NCI-H446 treated with DMSO at 0.1 percent for 48 hours (cell line): ENCODE results near the gene GATA6.
"Not testable (repeated sequence)": the region's sequence is repeated elsewhere in the genome, so short reads cannot be mapped to it uniquely, and the experiment has no call there.

Experiments used
- DNase-seq: peaks from one replicate; lab custom pipeline; 2025; lab: John Stamatoyannopoulos, UW

The GATA6 gene

GRCh38 chr18:22204996-22205395 is 35.6 kb downstream of the GATA6 start:
- no peak for DNase-seq

GRCh38 chr18:22207021-22207758 is 37.8 kb downstream of the GATA6 start:
- no peak for DNase-seq

- DNase-seq: no peak
These were observed 40.9 kb downstream of the GATA6 start for GRCh38 chr18:22210311-22210754.

DNA sequence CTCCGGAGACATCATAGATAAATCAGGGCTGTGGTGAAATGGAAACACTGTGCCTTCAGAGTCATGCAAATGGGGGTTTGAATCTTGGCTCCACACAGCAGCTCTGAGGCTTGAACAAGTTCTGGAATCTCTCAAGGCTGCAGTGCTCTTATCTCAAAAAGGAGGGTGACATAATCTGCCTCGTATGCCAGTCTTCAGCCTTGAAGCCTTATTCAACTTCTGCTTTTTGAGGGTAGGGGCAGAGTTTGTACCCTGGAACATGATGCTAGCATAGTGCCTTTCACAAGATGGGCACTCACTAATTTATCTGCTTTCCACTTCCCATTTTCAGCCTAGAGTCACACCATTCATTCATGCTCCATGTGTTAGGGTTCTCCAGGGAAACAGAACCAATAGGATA is 42.3 kb downstream of the GATA6 start:
- no peak for DNase-seq

- DNase-seq: no peak
These were observed 44.1 kb downstream of the GATA6 start for GRCh38 chr18:22213333-22213973.

DNA sequence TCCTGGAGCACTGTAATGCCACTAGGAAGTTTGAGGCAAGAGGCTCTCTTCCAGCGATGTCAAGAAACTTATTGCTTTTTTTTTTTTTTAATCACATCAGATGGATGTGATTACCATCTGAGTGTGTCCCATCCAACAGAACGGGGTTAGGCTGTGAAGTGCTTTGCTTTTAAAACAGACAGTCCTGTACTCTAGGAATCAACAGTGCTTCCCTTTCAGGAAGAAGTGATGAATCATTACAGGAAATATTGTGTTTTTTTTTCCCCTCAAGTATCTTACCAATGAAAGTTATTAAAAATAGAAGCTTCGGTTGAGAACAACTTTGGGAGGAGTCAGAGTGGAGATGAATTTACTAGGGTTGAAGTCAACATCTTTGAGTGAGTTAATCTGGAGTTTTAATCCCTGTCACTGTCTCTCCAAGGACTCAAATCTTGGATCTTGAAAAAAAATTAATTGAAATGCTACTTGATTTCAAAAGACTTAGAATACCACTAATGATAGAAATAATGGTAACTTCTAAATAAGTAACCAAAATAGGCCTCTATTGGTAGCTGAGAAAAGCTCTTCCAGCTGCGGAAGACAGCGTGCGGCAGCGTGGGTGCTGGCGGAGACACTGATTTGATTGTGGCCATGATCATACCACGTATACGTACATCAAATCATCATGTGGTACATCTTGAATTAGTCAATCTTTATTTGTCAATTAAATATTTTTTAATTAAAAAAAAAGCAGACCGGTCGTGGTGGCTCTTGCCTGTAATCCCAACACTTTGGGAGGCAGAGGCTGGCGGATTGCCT is 45.5 kb downstream of the GATA6 start:
- no peak for DNase-seq

- DNase-seq: no peak
These were observed 49.4 kb downstream of the GATA6 start for GRCh38 chr18:22218835-22219234.

DNA sequence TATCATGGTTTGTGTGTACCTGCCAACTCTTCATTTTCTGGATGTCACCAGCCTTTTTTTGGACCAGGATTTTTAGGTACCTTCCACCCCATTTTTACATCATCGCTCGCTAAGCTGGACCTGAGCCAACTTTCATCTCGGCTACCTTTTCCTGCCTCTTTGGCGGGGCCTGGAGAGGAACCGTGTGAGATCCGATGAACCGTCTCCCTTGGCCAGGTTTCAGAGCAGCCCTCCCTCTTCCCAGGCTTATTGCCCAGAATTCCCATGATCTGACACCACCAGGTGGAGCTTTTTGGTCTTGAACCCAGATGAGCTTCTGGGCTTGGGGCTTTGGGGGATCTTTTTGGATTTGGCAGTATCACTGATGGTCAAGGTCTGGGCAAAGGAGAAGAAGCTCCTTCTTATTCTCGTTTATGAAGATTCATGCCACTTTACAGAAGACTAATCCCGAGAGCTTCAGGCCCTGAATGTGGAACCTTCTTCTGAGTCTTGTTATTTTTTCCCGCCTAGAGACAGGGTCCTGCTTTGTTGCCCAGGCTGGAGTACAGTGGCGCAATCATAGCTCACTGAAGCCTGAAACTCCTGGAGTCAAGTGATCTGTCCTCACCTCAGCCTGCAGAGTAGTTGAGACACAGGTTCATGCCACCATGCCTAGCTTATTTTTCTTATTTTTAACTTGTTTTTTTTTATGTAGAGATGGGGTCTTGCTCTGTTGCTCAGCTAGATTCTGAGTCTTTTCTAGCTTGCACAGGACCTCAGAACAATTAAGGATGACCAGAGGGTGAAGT is 50.4 kb downstream of the GATA6 start:
- no peak for DNase-seq

- DNase-seq: not testable (repeated sequence)
These were observed 51.2 kb downstream of the GATA6 start for GRCh38 chr18:22220585-22220984.

DNA sequence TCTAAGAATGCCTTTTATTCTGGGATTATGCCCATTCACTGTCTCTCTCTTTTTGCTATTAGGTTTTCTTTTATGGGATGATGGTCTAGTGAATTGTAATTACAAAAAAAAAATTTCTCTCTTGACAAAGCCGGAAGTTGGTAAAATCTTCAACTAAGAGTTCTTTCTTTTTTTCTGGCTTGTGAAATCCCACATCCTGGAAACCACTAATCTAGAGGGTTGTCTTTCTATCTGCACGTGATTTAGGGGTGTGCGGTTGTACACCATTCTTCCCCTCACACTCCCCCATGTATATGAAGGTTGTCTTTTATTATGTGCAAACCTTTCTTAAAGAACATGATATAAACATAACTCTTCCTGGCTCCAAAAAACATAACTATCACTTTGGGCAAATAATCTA is 52.0 kb downstream of the GATA6 start:
- DNase-seq: no peak

- no peak for DNase-seq
These were observed 54.0 kb downstream of the GATA6 start for GRCh38 chr18:22223254-22223964.

- DNase-seq: no peak
These were observed 54.6 kb downstream of the GATA6 start for GRCh38 chr18:22223965-22224322.

GRCh38 chr18:22224339-22224738 is 55.0 kb downstream of the GATA6 start:
- DNase-seq: no peak

DNA sequence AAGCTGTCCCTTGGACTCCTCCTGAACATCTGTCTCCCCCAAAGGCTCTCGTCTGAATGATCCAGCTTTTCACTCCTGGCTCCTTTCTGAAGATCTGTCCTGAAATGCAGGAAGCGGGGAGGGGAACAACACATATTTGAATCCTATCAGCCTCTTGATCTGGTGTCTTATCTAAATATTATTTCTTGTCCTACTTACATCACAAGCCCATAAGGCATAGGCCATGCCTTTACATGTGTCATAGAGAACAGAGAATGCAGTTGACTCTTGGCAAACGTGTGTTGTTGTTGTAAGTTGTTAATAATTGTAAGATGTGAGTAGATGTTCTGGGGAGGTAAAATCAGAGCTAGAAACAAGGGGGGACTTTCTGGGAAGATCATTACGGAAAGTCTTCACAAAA is 57.4 kb downstream of the GATA6 start:
- no peak for DNase-seq

DNA sequence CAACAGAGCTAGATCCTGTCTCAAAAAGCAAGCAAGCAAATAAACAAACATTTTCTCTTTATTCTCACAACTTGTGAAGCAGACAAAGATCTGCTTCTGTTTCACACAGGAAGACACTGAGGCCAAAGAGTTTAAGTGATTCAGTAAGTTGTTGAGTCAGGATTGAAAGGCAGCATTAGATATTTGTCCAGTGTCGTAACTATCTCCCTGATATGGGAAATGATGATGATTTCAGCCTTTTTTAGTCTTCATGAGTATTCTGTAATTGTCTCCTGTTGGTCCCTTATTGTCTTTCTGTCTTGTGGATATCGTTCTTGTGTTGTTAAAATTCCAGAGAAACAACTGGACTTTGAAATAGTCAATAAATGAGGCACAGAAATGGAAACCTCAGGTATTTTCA is 59.6 kb downstream of the GATA6 start:
- DNase-seq: no peak

GRCh38 chr18:22229456-22230124 is 60.2 kb downstream of the GATA6 start:
- DNase-seq: no peak

- DNase-seq: no peak
These were observed 61.1 kb downstream of the GATA6 start for GRCh38 chr18:22230471-22230945.

DNA sequence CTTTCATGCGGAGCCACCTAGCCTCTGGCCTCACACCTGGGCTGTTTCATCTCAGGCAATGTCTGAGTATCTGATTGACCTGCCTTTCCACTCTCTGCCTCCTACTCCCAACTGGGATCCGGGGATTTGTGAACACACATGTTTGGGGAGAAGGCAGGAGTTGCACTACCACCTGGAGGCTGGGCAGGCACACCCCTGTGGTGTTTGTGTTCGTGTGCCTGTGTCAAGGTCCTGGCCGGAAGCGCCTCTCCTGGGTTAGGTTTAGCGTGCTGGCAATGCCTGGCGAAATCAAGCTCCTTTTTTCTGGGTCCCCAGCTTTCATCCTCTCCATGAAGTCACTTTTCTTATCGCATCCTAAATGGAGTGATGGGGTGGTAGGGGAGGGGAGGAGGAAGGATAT is 63.9 kb downstream of the GATA6 start:
- DNase-seq: no peak

- DNase-seq: no peak
These were observed 68.6 kb downstream of the GATA6 start for GRCh38 chr18:22238036-22238435.

DNA sequence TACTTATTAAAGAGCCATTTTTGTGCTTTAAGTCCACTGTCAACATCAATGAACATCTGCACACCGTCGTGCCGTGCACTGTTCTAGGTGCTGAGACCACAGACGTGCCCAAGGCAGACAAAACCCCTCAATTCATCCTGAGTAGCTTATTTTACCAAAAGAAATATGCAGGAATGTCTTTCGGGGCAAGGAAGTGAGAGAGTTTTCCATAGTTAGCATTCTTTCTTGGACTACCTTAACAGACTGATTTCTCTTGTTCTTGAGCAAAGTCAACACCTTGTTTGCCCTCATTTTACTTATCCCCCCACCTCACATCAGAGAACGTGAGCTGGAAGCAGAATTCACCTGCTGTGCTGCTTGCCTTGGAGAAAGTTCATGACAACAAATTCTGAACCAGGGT is 69.3 kb downstream of the GATA6 start:
- no peak for DNase-seq

DNA sequence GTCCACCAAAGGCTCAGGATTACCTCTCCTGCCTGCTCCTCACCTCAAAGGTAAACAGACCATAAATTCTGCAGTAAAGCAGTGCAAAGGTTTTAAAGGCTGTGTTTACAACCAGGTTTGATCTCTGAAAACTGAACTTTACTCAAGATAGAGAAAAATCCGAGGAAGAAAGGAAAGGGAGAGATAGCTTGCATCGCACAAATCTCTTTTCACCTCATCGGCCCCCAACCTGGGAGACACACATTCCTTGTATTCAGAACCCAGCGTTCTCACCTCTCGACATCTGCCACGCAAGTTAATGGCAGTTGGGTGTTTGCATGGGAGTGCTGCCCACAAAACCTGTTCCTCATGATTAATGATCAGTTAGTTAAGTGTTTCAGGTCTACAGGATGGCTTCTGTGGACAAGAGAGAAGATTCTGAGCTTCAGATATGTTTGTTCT is 72.6 kb downstream of the GATA6 start:
- DNase-seq: no peak
